ENCODE data around the gene DEGS1.

DNA sequence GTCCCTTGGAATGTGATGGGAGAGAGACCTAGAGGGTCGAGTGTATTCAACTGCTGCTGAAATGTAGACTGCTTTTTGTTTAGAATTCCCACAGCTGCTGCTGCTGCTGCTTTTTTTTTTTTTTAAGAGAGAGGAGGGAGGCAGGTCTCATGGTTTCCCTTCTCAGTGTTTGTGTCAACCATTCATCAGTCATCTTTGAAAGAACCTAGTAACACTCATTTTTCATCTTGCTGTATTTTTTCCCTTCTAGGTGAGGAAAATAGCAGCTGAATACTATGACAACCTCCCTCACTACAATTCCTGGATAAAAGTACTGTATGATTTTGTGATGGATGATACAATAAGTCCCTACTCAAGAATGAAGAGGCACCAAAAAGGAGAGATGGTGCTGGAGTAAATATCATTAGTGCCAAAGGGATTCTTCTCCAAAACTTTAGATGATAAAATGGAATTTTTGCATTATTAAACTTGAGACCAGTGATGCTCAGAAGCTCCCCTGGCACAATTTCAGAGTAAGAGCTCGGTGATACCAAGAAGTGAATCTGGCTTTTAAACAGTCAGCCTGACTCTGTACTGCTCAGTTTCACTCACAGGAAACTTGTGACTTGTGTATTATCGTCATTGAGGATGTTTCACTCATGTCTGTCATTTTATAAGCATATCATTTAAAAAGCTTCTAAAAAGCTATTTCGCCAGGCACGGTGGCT lies 9.2 kb downstream of the DEGS1 start:
- no peak for TF ChIP-seq POLR2A (IDR thresholded peaks at IDR 0.05)
- TF ChIP-seq, protein P1, sequence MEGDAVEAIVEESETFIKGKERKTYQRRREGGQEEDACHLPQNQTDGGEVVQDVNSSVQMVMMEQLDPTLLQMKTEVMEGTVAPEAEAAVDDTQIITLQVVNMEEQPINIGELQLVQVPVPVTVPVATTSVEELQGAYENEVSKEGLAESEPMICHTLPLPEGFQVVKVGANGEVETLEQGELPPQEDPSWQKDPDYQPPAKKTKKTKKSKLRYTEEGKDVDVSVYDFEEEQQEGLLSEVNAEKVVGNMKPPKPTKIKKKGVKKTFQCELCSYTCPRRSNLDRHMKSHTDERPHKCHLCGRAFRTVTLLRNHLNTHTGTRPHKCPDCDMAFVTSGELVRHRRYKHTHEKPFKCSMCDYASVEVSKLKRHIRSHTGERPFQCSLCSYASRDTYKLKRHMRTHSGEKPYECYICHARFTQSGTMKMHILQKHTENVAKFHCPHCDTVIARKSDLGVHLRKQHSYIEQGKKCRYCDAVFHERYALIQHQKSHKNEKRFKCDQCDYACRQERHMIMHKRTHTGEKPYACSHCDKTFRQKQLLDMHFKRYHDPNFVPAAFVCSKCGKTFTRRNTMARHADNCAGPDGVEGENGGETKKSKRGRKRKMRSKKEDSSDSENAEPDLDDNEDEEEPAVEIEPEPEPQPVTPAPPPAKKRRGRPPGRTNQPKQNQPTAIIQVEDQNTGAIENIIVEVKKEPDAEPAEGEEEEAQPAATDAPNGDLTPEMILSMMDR (IDR thresholded peaks at IDR 0.05): no peak
